ENCODE measurements around the gene EPN2.
"Not testable (repeated sequence)": the region's sequence is repeated elsewhere in the genome, so short reads cannot be mapped to it uniquely, and the experiment has no call there.

The EPN2 gene

GRCh38 chr17:19269641-19270040 is 32.5 kb downstream of the EPN2 start:
- DNase-seq, result no peak

- no peak for DNase-seq
Measured at GRCh38 chr17:19270347-19270703, 33.2 kb downstream of the EPN2 start.

GRCh38 chr17:19270704-19271611 is 33.8 kb downstream of the EPN2 start:
- DNase-seq, result peak; percentile 12

GRCh38 chr17:19271780-19272357 is 34.7 kb downstream of the EPN2 start:
- no peak for DNase-seq

- no peak for DNase-seq
Measured at GRCh38 chr17:19273731-19274130, 36.6 kb downstream of the EPN2 start.

GRCh38 chr17:19274893-19275292 is 37.7 kb downstream of the EPN2 start:
- no peak for DNase-seq

- no peak for DNase-seq
Measured at GRCh38 chr17:19275457-19276127, 38.4 kb downstream of the EPN2 start.

- DNase-seq, result not testable (repeated sequence)
Measured at GRCh38 chr17:19278284-19278683, 41.1 kb downstream of the EPN2 start.

- no peak for DNase-seq
Measured at GRCh38 chr17:19278729-19279128, 41.6 kb downstream of the EPN2 start.

- DNase-seq, result no peak
Measured at GRCh38 chr17:19281161-19281560, 44.0 kb downstream of the EPN2 start.

GRCh38 chr17:19284005-19284959 is 47.1 kb downstream of the EPN2 start:
- DNase-seq, result no peak

- DNase-seq, result no peak
Measured at GRCh38 chr17:19285213-19285900, 48.2 kb downstream of the EPN2 start.

- DNase-seq, result no peak
Measured at GRCh38 chr17:19286751-19287341, 49.7 kb downstream of the EPN2 start.

- no peak for DNase-seq
Measured at GRCh38 chr17:19287651-19288050, 50.5 kb downstream of the EPN2 start.

GRCh38 chr17:19288453-19288852 is 51.3 kb downstream of the EPN2 start:
- DNase-seq, result no peak

GRCh38 chr17:19290066-19290705 is 53.0 kb downstream of the EPN2 start:
- DNase-seq, result no peak

GRCh38 chr17:19291646-19292376 is 54.6 kb downstream of the EPN2 start:
- DNase-seq, result no peak

- DNase-seq, result no peak
Measured at GRCh38 chr17:19292377-19292711, 55.2 kb downstream of the EPN2 start.

- no peak for DNase-seq
Measured at GRCh38 chr17:19294443-19294842, 57.3 kb downstream of the EPN2 start.

- DNase-seq, result no peak
Measured at GRCh38 chr17:19295473-19296135, 58.4 kb downstream of the EPN2 start.
